Endometrial microvascular endothelial cells (primary cell): ENCODE results near the gene PTPN14. TPM values are rescaled to one million over a fixed set of nuclear protein-coding genes. Genes with fewer than 3 reads are reported as not detected.

ENCODE experiments used
- in situ Hi-C: cut with HindIII; loops from 2 replicates; pipeline ENCODE4 v1.10.0; 2017; ENCODE audit warnings: low sequenced_read_pairs, low pct_unique_long_range_greater_than_20kb; ENCODE audit errors: inconsistent ontology term
- total RNA-seq: library from RNA; depleted of rRNA; stranded (reverse); fragments of >200 nt; gene quantifications from one replicate; pipeline ENCODE4 v1.2.3, GENCODE V29; 2015; ENCODE audit errors: inconsistent ontology term

The PTPN14 gene
- total RNA-seq, 1 donor from 2014 or later, result 63.4 TPM

DNA sequence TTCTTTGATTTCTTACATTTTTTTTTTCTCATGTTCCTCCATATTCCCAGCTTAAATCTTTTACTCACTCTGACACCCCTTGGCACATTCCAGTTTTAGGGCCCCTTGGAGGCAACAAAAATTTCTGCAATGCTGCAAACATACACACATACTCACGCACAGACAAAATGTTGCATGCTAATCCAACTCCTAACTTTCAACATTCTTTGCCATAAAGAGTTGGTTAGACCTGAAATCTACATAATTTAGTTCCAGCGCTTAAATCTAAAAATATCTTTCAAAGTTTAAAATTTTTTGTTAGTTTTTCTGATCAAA lies 103.9 kb downstream of the PTPN14 start:
- in situ Hi-C loops, result no loop called here

DNA sequence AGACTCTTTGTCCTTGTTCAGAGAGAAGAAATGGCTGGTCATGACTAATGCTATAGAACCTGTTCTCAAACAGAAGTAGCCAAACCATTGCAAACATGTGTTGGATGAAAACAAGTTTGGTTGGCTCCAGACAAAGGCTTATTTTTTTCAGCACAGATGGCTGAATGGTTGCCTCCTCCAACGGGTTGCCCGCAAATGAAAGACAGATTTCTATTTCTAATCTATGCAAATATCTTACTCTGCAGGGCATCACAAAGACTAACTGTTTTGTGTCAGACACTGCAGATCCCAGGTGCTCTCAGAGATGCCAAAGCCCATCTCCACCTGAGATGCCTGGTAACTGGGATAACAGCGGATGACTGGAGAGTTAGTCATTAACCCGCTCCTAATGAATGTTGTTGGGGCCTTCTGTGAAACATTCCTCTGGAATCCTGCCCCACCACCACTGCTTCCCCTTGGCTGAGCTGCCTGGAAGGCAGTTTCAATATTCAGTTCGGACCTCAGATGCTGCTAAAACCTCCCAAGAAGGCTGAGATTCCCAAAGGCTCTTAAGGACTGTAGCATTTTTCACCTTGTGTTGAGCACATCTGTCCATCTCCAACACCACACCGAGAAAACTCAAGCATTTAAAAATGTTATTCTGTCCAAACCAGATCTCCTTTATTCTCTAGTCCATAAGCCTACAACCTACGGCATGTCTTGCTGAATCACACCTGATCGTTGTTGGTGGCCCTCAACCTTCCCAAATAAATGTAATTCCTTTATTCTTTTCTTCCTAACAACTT lies 104.4 kb downstream of the PTPN14 start:
- in situ Hi-C loops, result no loop called here

DNA sequence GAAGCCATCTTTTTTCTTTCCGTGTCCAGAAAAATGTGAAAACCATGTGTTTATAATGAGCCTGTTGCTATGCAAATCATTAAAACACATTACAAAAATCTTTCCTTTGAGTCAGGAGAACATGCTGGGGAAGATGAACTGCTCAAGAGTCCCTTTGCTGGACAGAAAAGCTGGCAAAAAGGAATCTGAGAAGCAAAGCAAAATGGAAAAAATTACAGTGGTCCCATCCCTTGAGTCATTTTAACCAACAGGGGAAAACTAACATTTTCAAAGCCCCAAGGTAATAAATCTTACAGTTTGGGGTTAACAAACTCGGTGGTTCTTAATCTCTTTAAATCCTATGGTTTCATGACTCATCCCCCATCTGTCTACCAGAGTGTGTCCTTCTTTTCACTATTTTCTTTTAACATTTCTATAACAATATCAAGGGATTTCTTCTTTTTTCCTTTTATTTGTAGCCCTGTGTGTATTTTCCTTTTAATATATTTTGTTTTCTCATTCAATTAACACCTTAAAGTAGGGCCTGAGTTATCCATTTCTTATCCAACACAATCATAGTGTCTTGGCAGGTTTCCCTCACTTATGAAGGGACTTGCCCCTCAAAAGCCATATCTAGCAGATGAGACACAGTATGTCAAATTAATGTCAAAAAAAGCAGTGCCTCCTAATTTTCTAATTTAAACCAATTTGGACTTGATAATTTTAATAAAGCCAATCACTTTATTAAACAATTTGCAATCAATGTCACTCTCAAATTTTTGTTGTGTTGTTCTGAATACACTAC lies 105.4 kb downstream of the PTPN14 start:
- in situ Hi-C loops, result no loop called here

DNA sequence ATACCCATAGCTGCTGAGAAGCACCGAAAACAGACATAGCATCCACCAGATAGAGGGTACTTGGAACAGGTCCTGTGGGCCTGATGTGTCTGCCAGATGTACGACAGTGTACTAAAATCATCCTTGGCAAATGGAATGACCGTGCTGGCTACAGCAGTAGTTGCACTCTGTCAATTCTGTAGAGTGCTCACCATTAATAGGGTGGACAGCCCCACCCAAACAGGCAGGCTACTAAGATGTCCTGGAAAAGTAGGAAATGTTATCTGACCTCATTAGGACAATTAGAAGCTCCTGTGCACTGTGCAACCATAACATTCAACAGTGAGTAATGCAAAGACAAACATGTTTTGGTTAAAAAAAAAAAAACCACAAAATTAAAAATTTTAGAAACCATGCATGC lies 106.2 kb downstream of the PTPN14 start:
- in situ Hi-C loops, result no loop called here

DNA sequence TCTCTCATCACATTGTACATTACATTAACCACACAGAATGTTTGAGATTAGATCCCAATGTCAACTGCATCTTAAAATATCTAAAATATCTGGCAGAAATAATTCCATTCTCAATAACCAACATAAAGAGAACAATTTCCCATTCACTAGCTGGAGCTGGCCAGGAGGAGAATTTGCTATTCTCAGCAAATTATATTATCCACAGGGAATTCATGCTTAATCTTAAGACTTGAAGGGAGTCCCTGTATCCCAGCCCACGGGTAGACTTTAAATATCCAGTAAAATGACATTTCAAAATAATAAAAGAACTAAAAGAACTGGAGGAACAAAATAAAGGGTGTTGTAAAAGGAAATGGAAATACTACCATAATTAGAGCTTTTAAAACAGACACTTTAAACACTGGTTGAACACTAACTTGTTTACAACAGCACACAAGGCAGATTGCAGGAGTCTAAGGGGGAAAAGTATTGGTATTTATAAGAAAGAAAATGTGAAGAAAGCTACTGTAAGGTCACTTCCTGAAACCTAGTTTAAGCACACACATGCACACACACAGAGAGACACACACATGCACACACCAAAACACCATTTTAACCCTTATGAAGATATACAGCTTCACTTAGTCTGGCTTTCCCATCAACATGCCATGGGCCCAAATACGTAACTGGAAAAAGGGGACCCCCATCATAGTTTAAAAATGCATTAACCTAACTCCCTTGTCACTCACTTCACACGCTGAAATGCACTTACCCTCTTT lies 107.0 kb downstream of the PTPN14 start:
- in situ Hi-C loops, result no loop called here

DNA sequence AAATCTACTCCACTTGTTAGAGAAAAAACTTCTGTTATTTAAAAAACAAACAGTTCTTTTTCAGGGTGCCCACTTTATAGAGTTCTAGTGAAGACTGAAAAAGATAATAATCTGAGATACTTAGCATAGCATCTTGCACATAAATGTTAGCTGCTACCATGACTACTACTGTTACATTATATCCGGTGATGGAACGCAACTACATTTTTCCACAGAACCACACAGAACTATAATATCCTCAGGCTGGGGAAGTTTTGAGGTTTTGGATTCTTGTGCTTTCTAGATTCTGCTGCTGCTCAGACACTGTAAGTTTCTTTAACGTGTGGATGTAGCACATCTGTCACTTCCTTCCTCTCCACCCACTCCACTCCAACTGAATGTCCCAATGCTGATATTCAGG lies 110.3 kb downstream of the PTPN14 start:
- in situ Hi-C loops, result no loop called here

DNA sequence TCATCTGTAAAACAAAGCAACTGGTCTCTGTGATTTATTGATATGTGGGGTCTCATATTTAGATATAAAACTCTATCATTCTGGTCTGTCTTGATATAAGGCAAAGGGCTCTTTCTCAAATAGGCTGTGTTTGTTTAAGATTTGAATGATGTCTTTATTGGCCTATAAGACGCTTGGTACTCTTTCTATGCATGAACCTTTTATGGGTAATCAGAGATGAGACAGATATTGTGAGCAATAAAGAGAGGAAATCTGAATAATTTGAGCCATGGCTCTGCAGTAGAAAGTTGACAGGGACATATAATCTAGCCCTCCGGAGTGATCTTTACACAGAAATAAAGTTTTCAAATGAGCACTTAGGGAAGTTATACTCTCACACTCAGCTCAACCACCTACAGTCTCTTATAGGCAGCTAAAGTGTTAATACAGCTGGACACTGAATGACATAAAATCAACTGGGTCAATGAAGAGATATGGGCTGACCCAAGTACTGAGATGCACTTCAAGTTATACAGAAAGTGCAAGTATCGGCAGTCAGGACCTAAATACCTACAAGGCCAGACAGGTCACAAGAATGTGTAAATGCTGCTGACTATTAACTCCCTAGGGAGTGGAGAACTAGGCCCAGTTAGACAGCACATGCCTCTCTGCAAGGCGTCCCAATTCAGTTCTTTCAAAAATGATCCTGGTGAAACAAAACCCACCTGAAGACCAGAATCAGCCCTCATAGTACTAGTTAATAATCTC lies 111.0 kb downstream of the PTPN14 start:
- in situ Hi-C loops, result no loop called here

DNA sequence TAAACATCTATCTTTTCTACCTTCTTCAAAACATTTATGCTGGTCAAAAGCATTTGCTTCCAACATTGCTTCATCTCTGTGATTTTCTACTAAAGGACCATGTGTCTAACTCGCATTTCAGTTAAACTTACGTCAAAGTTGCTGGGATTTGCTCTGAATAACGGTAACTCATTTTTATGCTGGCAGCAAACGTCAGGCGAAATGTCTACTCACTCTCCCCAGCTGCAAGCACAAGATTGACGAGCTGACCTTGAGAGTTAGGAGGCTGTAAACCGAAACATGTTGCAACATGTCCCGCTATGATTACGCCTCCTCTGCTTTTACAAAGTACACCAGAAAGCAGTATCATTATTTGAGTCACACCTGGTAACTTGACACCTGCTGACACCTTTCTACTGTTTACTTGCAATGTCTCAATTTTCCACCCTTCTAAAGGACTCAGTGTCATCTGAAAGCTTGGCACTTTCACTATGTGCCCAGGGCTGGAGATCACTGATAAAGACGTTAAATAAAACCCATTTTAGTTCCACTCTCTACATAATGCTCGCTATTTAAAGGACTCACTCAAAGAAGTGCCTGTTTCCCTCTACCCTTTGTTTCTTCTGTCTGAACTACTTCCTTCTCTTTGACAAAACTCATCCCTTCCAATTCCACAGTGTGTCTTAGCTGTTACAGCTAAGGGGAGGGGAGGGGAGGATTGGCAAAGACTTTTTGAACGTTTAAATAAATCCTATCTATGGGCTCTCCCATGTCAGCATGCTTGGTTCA lies 111.9 kb downstream of the PTPN14 start:
- in situ Hi-C loops, result no loop called here

DNA sequence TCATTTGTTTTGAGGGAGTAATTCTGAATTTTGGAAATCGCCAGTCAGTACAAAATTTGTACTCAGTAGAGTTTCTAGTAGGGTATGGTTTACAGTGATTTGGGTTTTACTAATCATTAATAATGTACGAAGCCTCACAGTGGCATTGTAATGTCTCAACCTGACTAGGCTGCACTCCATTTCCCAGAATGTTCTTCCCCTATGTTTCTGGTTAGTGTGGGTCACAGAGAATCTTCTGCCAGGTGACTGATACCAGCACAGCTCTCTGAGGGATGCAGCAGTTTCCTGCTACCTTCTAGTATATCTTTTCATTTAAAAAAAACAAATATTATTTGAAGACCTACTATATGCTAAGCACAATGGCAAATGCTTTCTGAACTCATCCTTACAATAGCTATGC lies 112.9 kb downstream of the PTPN14 start:
- in situ Hi-C loops, result no loop called here

DNA sequence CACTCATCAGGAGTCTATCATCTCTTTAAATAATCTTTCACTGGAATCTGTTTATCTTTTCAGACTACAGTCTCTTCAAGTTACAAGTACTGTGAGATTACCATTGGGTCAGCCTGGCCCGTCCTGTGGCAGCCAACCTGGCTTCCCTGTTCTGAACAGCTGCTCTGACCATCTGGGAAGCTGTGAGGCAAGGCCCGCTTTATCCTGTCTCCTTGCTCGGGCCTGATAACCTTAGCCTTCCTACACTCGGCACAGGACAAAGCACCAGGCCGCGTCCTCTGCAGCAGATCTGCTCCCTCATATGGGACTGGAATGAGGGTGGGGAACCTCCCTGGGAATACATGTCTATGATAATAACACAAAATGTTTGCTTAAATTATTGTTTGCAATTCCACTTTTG lies 113.3 kb downstream of the PTPN14 start:
- in situ Hi-C loops, result no loop called here

DNA sequence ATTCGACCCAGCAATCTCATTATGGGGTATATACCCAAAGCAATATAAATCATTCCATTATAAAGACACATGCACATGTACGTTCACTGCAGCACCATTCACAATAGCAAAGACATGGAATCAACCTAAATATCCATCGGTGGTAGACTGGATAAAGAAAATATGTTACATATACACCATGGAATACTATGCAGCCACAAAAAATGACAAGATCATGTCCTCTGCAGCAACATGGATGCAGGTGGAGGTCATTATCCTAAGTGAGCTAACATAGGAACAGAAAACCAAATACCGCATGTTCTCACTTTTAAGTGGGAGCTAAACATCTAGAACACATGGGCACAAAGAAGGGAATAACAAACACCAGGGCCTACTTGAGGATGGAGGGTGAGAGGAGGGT lies 115.5 kb downstream of the PTPN14 start:
- in situ Hi-C loops, result no loop called here

DNA sequence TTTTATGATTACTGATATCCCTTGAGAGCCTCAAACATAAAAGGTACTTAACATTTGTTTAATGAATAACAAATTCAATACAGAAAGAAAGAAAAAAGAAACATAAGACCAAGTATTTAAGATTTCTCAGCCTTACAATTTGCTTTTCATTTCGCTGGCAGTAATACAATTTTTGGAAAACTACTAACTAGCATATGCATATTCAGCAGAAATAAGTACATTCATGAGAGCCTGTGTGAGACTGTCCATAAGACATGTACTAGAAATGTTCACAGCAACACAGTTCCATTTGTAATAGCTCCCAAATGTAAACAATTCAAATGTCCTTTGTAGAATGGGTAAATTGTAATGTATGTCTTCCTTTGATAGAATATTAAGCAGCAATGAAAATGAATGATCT lies 119.2 kb downstream of the PTPN14 start:
- in situ Hi-C loops, result no loop called here

DNA sequence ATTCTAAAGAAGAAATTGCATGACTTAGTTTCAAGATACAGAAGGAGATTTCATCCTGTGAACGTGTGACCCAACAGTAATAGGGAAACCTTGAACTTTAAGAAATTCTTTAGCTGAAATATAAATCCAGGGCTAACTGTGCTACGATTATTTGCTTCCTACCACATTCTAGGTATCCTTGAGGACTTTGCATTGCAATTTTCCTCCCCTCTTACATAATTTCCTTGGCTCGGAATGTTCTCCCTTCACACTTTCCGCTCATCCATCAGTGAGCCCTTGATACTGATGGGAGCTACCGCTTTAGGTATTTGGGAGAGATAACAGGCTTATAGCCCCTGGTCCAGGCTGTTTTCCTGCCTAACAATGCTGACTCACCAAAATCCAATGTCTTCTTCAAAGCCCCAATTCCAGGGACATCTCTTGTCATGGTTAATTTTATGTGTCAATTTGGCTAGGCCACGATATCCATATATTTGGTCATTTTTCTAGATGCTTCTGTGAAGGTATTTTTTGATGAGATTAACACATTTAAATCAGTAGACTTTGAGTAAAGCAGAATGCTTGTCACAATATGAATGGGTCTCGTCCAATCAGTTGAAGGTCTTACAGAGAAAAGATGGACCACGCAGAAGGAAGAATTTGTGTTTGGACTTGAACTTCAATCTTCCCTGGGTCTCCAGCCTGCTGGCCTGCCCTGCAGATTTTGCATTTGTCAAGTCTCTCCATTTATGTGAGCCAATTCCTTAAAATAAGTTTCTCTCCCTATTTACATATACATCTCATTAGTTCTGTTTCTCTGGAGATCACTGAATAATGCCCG lies 121.2 kb downstream of the PTPN14 start:
- in situ Hi-C loops, result no loop called here

DNA sequence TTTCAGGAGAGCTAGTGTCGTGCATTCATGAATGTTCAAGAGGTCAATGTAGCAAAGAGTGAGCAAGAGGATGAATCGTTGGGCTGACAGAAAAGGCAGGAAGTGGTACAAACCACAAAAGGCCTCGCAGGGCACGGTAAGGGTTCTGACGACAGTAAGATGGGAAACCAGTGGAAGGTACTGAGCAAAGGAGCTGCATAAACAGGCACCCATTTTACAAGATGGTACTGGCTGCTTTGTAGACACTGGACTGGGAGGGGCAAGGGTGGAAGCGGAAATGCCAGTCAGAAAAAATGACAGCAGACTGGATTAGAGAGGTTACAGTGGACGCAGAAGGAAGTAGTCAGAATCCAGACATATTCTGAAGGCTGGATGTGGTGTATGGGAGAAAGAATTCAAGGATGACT lies 123.5 kb downstream of the PTPN14 start:
- in situ Hi-C loops, result no loop called here

DNA sequence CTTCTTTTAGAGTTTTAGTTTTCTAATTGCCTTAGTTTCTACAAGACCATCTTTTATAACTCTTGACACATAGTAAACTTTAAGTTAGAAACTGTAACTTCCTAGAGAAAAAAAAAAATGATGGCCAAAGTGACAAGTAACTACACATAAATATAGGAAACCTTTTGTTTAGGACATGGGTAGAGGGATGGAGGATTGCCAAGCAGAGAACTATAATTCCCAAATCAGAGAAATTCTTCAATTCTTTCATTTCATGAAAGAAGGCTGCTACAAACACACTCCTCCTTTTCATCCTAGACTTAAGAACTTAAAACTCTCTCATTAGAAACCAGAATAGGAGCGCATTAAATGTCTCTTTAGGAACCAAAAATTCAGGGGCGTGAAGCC lies 125.0 kb downstream of the PTPN14 start:
- in situ Hi-C loops, result no loop called here

DNA sequence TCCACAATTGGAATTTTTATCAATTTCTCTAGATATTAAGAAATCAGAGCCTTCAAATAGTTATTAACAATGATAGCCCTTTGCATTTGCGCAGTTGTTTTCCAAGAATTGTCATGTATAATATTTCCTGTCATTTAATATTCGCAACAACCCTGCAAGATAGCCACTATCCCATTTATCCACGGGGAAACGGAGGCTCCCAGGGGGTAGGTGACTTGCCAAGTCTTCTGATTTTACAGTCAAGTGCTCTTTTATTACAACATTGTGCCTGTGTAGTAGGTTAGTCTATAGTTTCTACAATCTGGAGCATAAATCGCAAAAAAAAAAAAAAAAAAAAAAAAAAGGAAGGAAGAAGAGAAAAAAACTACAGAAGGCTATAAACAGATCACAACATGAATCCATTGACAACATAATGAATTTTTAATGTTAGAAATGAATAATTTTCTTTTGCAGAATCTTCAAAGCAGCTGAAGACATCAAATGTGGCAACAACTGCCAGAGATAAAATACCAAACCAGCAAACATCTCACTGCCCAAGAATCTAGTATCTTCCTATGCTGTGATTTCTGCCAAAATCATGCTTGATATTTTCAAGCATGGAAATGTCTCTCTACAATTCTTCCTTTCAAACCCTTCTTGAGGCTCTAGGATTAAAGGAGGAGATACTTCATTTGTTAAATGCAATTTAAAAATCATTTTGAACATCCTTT lies 125.5 kb downstream of the PTPN14 start:
- in situ Hi-C loops, result no loop called here

DNA sequence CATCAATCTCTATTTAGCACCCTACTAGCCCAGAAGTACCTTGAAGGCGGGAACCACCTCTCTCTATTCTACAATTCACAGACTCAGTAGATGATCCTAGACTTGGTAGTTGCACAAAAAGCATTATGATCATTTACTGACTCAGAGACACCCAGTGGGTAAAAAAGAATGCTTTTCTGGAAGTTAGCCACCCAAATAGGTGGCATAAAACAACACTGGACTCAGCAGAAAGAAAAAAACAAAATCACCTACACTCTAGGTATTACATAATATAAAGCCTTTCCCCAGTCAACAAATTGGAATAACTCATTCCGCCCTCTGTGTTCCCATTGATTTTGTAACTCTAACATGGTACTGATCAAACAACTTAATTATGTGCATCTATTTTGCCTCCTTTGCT lies 126.3 kb downstream of the PTPN14 start:
- in situ Hi-C loops, result no loop called here
